ENCODE measurements around the gene FGD4. TPM values are rescaled to one million over a fixed set of nuclear protein-coding genes. Genes with fewer than 3 reads are reported as not detected.

Gene FGD4
- total RNA-seq, 6 experiments from 2014 or later: 1.9 to 5.6 (median 4.8) TPM

- H3K27ac Mint-ChIP-seq: no peak overlapping the region
- no peaks in the 10 kb centered on the region for H3K9me3 Mint-ChIP-seq
- no peak overlapping the region for H3K4me3 Mint-ChIP-seq
- TF ChIP-seq, protein P1, sequence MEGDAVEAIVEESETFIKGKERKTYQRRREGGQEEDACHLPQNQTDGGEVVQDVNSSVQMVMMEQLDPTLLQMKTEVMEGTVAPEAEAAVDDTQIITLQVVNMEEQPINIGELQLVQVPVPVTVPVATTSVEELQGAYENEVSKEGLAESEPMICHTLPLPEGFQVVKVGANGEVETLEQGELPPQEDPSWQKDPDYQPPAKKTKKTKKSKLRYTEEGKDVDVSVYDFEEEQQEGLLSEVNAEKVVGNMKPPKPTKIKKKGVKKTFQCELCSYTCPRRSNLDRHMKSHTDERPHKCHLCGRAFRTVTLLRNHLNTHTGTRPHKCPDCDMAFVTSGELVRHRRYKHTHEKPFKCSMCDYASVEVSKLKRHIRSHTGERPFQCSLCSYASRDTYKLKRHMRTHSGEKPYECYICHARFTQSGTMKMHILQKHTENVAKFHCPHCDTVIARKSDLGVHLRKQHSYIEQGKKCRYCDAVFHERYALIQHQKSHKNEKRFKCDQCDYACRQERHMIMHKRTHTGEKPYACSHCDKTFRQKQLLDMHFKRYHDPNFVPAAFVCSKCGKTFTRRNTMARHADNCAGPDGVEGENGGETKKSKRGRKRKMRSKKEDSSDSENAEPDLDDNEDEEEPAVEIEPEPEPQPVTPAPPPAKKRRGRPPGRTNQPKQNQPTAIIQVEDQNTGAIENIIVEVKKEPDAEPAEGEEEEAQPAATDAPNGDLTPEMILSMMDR (IDR thresholded peaks at IDR 0.05): no peak
- H3K4me1 Mint-ChIP-seq (ENCODE audit: low read depth): no peaks in the 10 kb centered on the region
- no peak for DNase-seq
- H3K36me3 Mint-ChIP-seq (ENCODE audit: low read depth): no peaks in the 10 kb centered on the region
- H3K27me3 Mint-ChIP-seq (ENCODE audit: insufficient read depth): peaks cover 4% of the 10 kb centered on the region; the same call in 1 of the 2 replicates
Observed at GRCh38 chr12:32488132-32488531, 88.8 kb downstream of the FGD4 start.

GRCh38 chr12:32489070-32489469 lies 89.7 kb downstream of the FGD4 start:
- H3K36me3 Mint-ChIP-seq (ENCODE audit: low read depth): no peaks in the 10 kb centered on the region
- DNase-seq: no peak
- TF ChIP-seq, protein P1 (IDR thresholded peaks at IDR 0.05): no peak
- no peak overlapping the region for H3K4me3 Mint-ChIP-seq
- H3K27me3 Mint-ChIP-seq (ENCODE audit: insufficient read depth): peaks cover 4% of the 10 kb centered on the region; the same call in 1 of the 2 replicates
- no peak overlapping the region for H3K27ac Mint-ChIP-seq
- H3K9me3 Mint-ChIP-seq: no peaks in the 10 kb centered on the region
- H3K4me1 Mint-ChIP-seq (ENCODE audit: low read depth): no peaks in the 10 kb centered on the region

GRCh38 chr12:32490801-32491200 lies 91.4 kb downstream of the FGD4 start:
- peaks cover 4% of the 10 kb centered on the region; the same call in 1 of the 2 replicates for H3K27me3 Mint-ChIP-seq (ENCODE audit: insufficient read depth)
- TF ChIP-seq, protein P1 (IDR thresholded peaks at IDR 0.05): no peak
- H3K36me3 Mint-ChIP-seq (ENCODE audit: low read depth): no peaks in the 10 kb centered on the region
- no peaks in the 10 kb centered on the region for H3K4me1 Mint-ChIP-seq (ENCODE audit: low read depth)
- no peak overlapping the region for H3K4me3 Mint-ChIP-seq
- H3K9me3 Mint-ChIP-seq: no peaks in the 10 kb centered on the region
- no peak overlapping the region for H3K27ac Mint-ChIP-seq
- DNase-seq: no peak

GRCh38 chr12:32493282-32493681 lies 93.9 kb downstream of the FGD4 start:
- no peaks in the 10 kb centered on the region for H3K9me3 Mint-ChIP-seq
- no peak overlapping the region for H3K27ac Mint-ChIP-seq
- no peak overlapping the region for H3K4me3 Mint-ChIP-seq

DNA sequence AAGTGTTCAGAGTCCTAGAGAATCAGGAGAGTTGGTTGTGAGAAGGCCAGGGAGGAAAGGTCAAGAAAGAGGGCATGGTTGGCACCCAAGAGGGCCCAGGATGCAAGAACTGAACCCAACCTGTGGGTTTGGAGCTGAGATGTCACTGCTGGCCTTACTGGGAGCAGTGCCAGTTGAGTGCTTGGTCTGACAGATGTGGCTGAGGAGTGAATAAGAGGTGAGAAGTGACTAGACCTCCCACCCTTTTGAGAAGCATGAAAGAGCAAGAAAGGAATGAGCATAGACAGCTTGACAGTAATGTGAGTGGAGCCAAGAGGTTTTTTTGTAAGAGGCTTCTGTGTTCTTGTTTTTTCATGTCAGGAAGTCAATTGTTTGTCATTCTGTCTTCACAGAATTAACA lies 95.3 kb downstream of the FGD4 start:
- DNase-seq: no peak
- H3K4me3 Mint-ChIP-seq: no peak overlapping the region

More at GRCh38 chr12:32493282-32493681, 93.9 kb downstream of the FGD4 start:
- TF ChIP-seq, protein P1 (IDR thresholded peaks at IDR 0.05): no peak
- DNase-seq: no peak
- Mint-ChIP-seq H3K27me3 (ENCODE audit: insufficient read depth) (peaks cover 4% of the 10 kb centered on the region; the same call in 1 of the 2 replicates), H3K4me1 (ENCODE audit: low read depth) (no peaks in the 10 kb centered on the region), H3K36me3 (ENCODE audit: low read depth) (no peaks in the 10 kb centered on the region)

More for the DNA sequence above, 95.3 kb downstream of the FGD4 start:
- Mint-ChIP-seq H3K27ac (no peak overlapping the region), H3K4me1 (ENCODE audit: low read depth) (no peaks in the 10 kb centered on the region), H3K27me3 (ENCODE audit: insufficient read depth) (peaks cover 8% of the 10 kb centered on the region), H3K9me3 (no peaks in the 10 kb centered on the region), H3K36me3 (ENCODE audit: low read depth) (no peaks in the 10 kb centered on the region)
- TF ChIP-seq, protein P1 (IDR thresholded peaks at IDR 0.05): no peak
